DND-41 (cell line): ENCODE measurements around the gene CCDC179.

ENCODE experiments used
- CTCF ChIP-seq: IDR thresholded peaks from 2 replicates; pipeline ENCODE4 v1.5.1; 2012; ENCODE audit warnings: borderline replicate concordance, low read length, moderate library complexity, mild to moderate bottlenecking; ENCODE audit not compliant: poor library complexity, severe bottlenecking; ENCODE audit errors: extremely low read depth
- EZH2 ChIP-seq: IDR thresholded peaks from 3 replicates; pipeline ENCODE4 v1.6.1; 2012; ENCODE audit warnings: borderline replicate concordance, low read depth, mild to moderate bottlenecking, moderate library complexity, low read length, inconsistent platforms; ENCODE audit not compliant: severe bottlenecking

- TF ChIP-seq EZH2 (no peak), CTCF (no peak)
Measured at GRCh38 chr11:22822203-22822602, 38.1 kb downstream of the CCDC179 start.
